IMR-90 (cell line): ENCODE measurements around the gene BMP2K. TPM values are rescaled to one million over a fixed set of nuclear protein-coding genes. Genes with fewer than 3 reads are reported as not detected.

ENCODE experiments used
- ATAC-seq: fragments of 200-7000 bp; cut with Tn5 transposase; 2 replicates; pipeline ENCODE4 v1.9.1; 2020; ENCODE audit warnings: low read depth, mild to moderate bottlenecking, moderate library complexity
- BruUV-seq: library from RNA; stranded (reverse); fragments of 400-500 nt; replicated peaks from 2 replicates; lab custom pipeline; 2021; lab: Mats Ljungman, UMichigan
- CTCF ChIA-PET: fragments of 300-600 bp; formaldehyde crosslinking; extraction: SDS; loops from one replicate; lab custom pipeline; 2021; ENCODE audit warnings: antibody characterized with exemption; lab: Yijun Ruan, JAX
- POLR2A ChIA-PET: fragments of 300-600 bp; sonication (Branson Sonifier 250); formaldehyde crosslinking; loops from one replicate; lab custom pipeline; 2022; ENCODE audit warnings: antibody characterized with exemption; ENCODE audit not compliant: unreplicated experiment; lab: Charles Lee
- DNase-seq: peaks from one replicate; pipeline ENCODE4 v3.0.0; 2013
- H2AFZ ChIP-seq: replicated peaks from 2 replicates; pipeline ENCODE3; 2013; ENCODE audit warnings: low read length, mild to moderate bottlenecking; ENCODE audit not compliant: poor library complexity
- H2AK5ac ChIP-seq: 2 replicates; pipeline ENCODE4 v1.6.1; 2013; ENCODE audit warnings: low read depth, low read length, inconsistent platforms
- H2AK9ac ChIP-seq: replicated peaks from 2 replicates; pipeline ENCODE3; 2013; ENCODE audit warnings: mild to moderate bottlenecking, low read depth, low read length, moderate library complexity; ENCODE audit not compliant: poor library complexity
- H2BK120ac ChIP-seq: 2 replicates; pipeline ENCODE4 v1.6.1; 2013; ENCODE audit warnings: low read depth, low read length, inconsistent platforms
- H2BK15ac ChIP-seq: 3 replicates; pipeline ENCODE4 v1.6.1; 2013; ENCODE audit warnings: low read depth, low read length, inconsistent platforms
- H2BK20ac ChIP-seq: 2 replicates; pipeline ENCODE4 v1.6.1; 2013; ENCODE audit warnings: low read depth, mild to moderate bottlenecking, inconsistent platforms, low read length, moderate library complexity
- H2BK5ac ChIP-seq: 2 replicates; pipeline ENCODE4 v1.6.1; 2013; ENCODE audit warnings: mild to moderate bottlenecking, low read depth, low read length, inconsistent platforms; ENCODE audit not compliant: poor library complexity, severe bottlenecking
- H3K14ac ChIP-seq: replicated peaks from 2 replicates; pipeline ENCODE4 v1.6.1; 2013; ENCODE audit warnings: low read depth, low read length, inconsistent platforms
- H3K18ac ChIP-seq: 2 replicates; pipeline ENCODE4 v1.6.1; 2013; ENCODE audit warnings: low read depth, low read length, control low read depth
- H3K23ac ChIP-seq: 2 replicates; pipeline ENCODE4 v1.6.1; 2013; ENCODE audit warnings: low read depth, low read length, inconsistent platforms
- H3K27ac ChIP-seq: 2 replicates; pipeline ENCODE4 v1.5.1; 2013; ENCODE audit warnings: mild to moderate bottlenecking, control low read depth, low read length; ENCODE audit not compliant: insufficient read depth
- H3K27me3 ChIP-seq: 2 replicates; pipeline ENCODE4 v1.6.1; 2013; ENCODE audit warnings: low read length; ENCODE audit not compliant: control insufficient read depth, insufficient read depth
- H3K36me3 ChIP-seq: 2 replicates; pipeline ENCODE4 v1.6.1; 2013; ENCODE audit warnings: low read length, mixed read lengths; ENCODE audit not compliant: control insufficient read depth, insufficient read depth
- H3K4ac ChIP-seq: 2 replicates; pipeline ENCODE4 v1.6.1; 2013; ENCODE audit warnings: low read depth, low read length, inconsistent platforms
- H3K4me1 ChIP-seq: 2 replicates; pipeline ENCODE4 v1.6.1; 2013; ENCODE audit warnings: low read length, mixed read lengths; ENCODE audit not compliant: control insufficient read depth, insufficient read depth
- H3K4me2 ChIP-seq: 2 replicates; pipeline ENCODE4 v1.6.1; 2013; ENCODE audit warnings: low read depth, mild to moderate bottlenecking, control low read depth, low read length, moderate library complexity
- H3K4me3 ChIP-seq: 2 replicates; pipeline ENCODE4 v1.5.1; 2013; ENCODE audit warnings: low read depth, mild to moderate bottlenecking, control low read depth, low read length, moderate library complexity; ENCODE audit not compliant: insufficient read depth
- H3K56ac ChIP-seq: 2 replicates; pipeline ENCODE4 v1.6.1; 2013; ENCODE audit warnings: low read length, inconsistent platforms; ENCODE audit not compliant: insufficient read depth; ENCODE audit errors: extremely low read depth
- H3K79me1 ChIP-seq, 2 experiments: 2 replicates each; pipeline ENCODE4 v1.6.1; 2013; ENCODE audit warnings: low read length in 2 of 2, inconsistent platforms in 1 of 2, low read depth in 1 of 2
- H3K9ac ChIP-seq: 2 replicates; pipeline ENCODE4 v1.6.1; 2013; ENCODE audit warnings: low read depth, low read length, control low read depth
- H3K9me1 ChIP-seq: 2 replicates; pipeline ENCODE4 v1.6.1; 2013; ENCODE audit warnings: low read length, inconsistent platforms; ENCODE audit not compliant: insufficient read depth
- H3K9me3 ChIP-seq: 2 replicates; pipeline ENCODE4 v1.6.1; 2013; ENCODE audit warnings: low read length; ENCODE audit not compliant: control insufficient read depth, insufficient read depth
- H4K20me1 ChIP-seq: 2 replicates; pipeline ENCODE4 v1.6.1; 2013; ENCODE audit warnings: low read length, inconsistent platforms; ENCODE audit not compliant: insufficient read depth
- H4K5ac ChIP-seq: 2 replicates; pipeline ENCODE4 v1.6.1; 2013; ENCODE audit warnings: mild to moderate bottlenecking, low read depth, low read length, control low read depth
- H4K8ac ChIP-seq, 2 experiments: 2 replicates each; pipeline ENCODE4 v1.6.1; 2013; ENCODE audit warnings: low read depth in 2 of 2, low read length in 2 of 2, control low read depth in 1 of 2, inconsistent platforms in 1 of 2
- H4K91ac ChIP-seq: 2 replicates; pipeline ENCODE4 v1.6.1; 2013; ENCODE audit warnings: low read depth, low read length, inconsistent platforms; ENCODE audit not compliant: insufficient read depth
- BHLHE40 ChIP-seq: fragments of 150-350 bp; IDR thresholded peaks from 2 replicates; pipeline ENCODE4 v1.6.1; 2016; ENCODE audit warnings: mild to moderate bottlenecking, low read depth, low read length
- POLR2A ChIP-seq: IDR thresholded peaks from 2 replicates; pipeline ENCODE4 v1.6.1; 2012; ENCODE audit warnings: mild to moderate bottlenecking, low read depth, low read length
- WGBS, 2 experiments: methylation state at CpG; one replicate each; pipeline versions ENCODE4 v1.1.5 to v1.1.7; 2013; ENCODE audit warnings: missing lambda C conversion rate in 2 of 2; ENCODE audit not compliant: insufficient read length in 1 of 2; ENCODE audit errors: extremely low coverage in 2 of 2; 5-methylcytosine and 5-hydroxymethylcytosine counted together
- dilution Hi-C: fragments of 300-500 bp; cut with HindIII; formaldehyde crosslinking; loops from one replicate; pipeline ENCODE4 v1.14.3; 2018; ENCODE audit warnings: low sequenced_read_pairs; ENCODE audit not compliant: unreplicated experiment
- in situ Hi-C: fragments of 300-500 bp; cut with MboI; formaldehyde crosslinking; loops from 3 replicates; pipeline ENCODE4 v1.14.3; 2019; ENCODE audit warnings: low sequenced_read_pairs, inconsistent platforms, mixed read lengths
- intact Hi-C: fragments of 100-400 bp; cut with micrococcal nuclease; formaldehyde crosslinking; loops from 2 replicates; pipeline ENCODE4 v1.10.0; 2022
- polyA plus RNA-seq, 3 experiments: library from polyadenylated mRNA; depleted of rRNA; stranded (reverse); fragments of >200 nt; gene quantifications; 2 replicates each; pipeline ENCODE4 v1.2.3, GENCODE V29; 2012; ENCODE audit warnings: low replicate concordance in 1 of 3
- total RNA-seq: library from RNA; depleted of rRNA; stranded (reverse); fragments of >200 nt; gene quantifications from 2 replicates; pipeline ENCODE4 v1.2.3, GENCODE V29; 2012
- TF ChIP-seq, protein P1 (sequence below): fragments of 150-350 bp; IDR thresholded peaks from 2 replicates; pipeline ENCODE4 v1.6.1; 2016; ENCODE audit warnings: low read depth, mild to moderate bottlenecking, low read length, moderate library complexity, borderline replicate concordance

Gene BMP2K
- total and polyA plus RNA-seq, 2 of the 4 experiments (the other 2 are of a cell fraction), result 15.8 to 46.1 TPM

DNA sequence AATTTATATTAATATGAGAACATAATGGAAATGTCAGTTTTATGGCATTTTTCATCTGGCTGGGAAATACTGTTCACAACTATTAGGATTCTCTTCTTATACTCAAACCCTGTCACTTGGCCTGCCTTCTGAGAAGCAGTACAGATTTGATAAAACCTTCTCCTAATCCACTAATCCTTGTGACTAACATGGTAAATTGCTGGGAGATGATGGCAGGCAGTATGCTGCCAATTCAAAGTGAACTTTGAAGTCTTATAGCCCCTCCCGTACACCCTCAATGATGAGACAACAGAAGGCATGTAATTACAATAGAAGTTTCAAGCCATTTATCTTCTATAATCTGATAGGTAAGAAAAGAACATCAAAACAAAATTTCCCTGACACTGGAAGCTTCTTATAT, 126.1 kb downstream of the BMP2K start:
- no peak for TF ChIP-seq BHLHE40
- TF ChIP-seq, protein P1, sequence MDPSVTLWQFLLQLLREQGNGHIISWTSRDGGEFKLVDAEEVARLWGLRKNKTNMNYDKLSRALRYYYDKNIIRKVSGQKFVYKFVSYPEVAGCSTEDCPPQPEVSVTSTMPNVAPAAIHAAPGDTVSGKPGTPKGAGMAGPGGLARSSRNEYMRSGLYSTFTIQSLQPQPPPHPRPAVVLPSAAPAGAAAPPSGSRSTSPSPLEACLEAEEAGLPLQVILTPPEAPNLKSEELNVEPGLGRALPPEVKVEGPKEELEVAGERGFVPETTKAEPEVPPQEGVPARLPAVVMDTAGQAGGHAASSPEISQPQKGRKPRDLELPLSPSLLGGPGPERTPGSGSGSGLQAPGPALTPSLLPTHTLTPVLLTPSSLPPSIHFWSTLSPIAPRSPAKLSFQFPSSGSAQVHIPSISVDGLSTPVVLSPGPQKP, result no peak
- no peak for TF ChIP-seq POLR2A
- ATAC-seq, result no peak
- intact Hi-C loops, result no loop called here
- Histone ChIP-seq H3K4me2 (no peak overlapping the region), H3K27ac (no peak overlapping the region), H4K20me1 (no peaks in the 10 kb centered on the region), H3K27me3 (no peaks in the 10 kb centered on the region), H2AFZ (no peak overlapping the region), H3K4me1 (no peaks in the 10 kb centered on the region), H2BK15ac (no peak overlapping the region), H3K23ac (no peak overlapping the region), H4K5ac (no peak overlapping the region), H2AK5ac (no peak overlapping the region), H3K79me1 (no peaks in the 10 kb centered on the region), H3K9me3 (no peaks in the 10 kb centered on the region), H3K9ac (no peak overlapping the region), H3K4ac (no peak overlapping the region), H4K91ac (no peak overlapping the region), H3K18ac (no peak overlapping the region), H3K56ac (no peak overlapping the region), H3K4me3 (no peak overlapping the region), H4K8ac (no peak overlapping the region), H2BK120ac (no peak overlapping the region), H2BK20ac (no peak overlapping the region), H3K9me1 (no peaks in the 10 kb centered on the region), H3K36me3 (peaks cover 2% of the 10 kb centered on the region), H2BK5ac (no peak overlapping the region), H3K14ac (no peak overlapping the region), H2AK9ac (no peak overlapping the region)
- WGBS, 2 experiments, result no CpG with 5 or more reads among the region's 1 CpG
- BruUV-seq, result no TSS peak
- CTCF ChIA-PET, result no interaction called here
- in situ Hi-C loops, result no loop called here
- POLR2A ChIA-PET, result no interaction called here
- no peak for DNase-seq
- dilution Hi-C loops, result no loop called here
